ENCODE data around the gene GOPC. TPM values are rescaled to one million over a fixed set of nuclear protein-coding genes. Genes with fewer than 3 reads are reported as not detected.

Gene GOPC
- total and polyA plus RNA-seq, 2 of the 4 experiments (the other 2 are of a cell fraction): 23.4 to 23.8 TPM

- TF ChIP-seq POLR2A (IDR thresholded peaks at IDR 0.05; ENCODE audit: low read depth, low read length) (no peak), MAFK (IDR thresholded peaks at IDR 0.05; ENCODE audit: low read depth, low read length) (no peak), RFX5 (IDR thresholded peaks at IDR 0.05; ENCODE audit: low read depth, low read length) (no peak), CEBPB (IDR thresholded peaks at IDR 0.05; ENCODE audit: low read depth, low read length) (no peak)
Measured at GRCh38 chr6:117552618-117553017, 49.7 kb downstream of the GOPC start (continued).

DNA sequence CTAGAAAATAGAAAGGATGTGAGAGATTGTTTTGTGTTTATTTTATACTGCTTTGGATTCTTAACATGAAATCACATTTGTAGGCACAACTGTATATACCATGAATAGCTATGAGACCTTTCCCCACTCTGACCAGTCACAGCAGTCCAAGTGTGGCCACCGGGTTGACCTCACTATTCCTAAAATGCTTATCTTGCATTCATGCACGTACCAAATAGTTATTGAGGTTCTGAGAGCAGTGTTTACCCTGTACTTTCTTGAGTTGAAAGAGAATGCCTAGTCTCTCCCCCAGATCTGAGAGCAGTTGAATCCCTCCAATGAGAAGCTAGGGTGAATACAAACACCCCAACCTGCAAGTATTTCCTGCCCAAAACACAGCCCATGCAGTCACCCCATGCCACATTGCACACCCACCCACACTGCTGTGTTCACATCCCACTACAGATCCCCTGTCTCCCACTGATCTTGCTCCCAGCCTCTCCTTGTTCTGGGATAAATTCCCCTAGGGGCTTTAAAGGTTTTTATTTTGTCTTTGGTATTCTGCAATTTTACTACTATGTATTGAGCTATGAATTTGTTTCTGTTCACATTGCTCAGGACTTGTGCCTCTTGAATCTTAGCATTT, 51.6 kb downstream of the GOPC start:
- Histone ChIP-seq H4K8ac (ENCODE audit: low read depth in 2 of 2, low read length in 2 of 2) (no peak overlapping the region), H3K23ac (ENCODE audit: low read depth, low read length) (peak overlapping the region; percentile 35; the same call in 1 of the 2 replicates), H4K91ac (ENCODE audit: insufficient read depth, low read depth, low read length) (no peak overlapping the region), H3K27ac (ENCODE audit: insufficient read depth, low read length) (no peak overlapping the region; the same call in 1 of the 2 replicates), H4K20me1 (ENCODE audit: insufficient read depth, low read length) (peaks cover 4% of the 10 kb centered on the region; the same call in 1 of the 2 replicates), H3K4me2 (ENCODE audit: low read depth, low read length) (no peak overlapping the region), H2BK15ac (ENCODE audit: low read depth, low read length) (peak overlapping the region; percentile 42; the same call in 1 of the 3 replicates), H3K4ac (ENCODE audit: low read depth, low read length) (peak overlapping the region; percentile 8; the same call in 1 of the 2 replicates), H3K14ac (replicated peaks; ENCODE audit: low read depth, low read length) (no peak overlapping the region; the same call in 1 of the 2 replicates), H4K5ac (ENCODE audit: low read depth, low read length) (no peak overlapping the region), H2BK5ac (ENCODE audit: low read depth, low read length, poor library complexity, severe bottlenecking) (peak overlapping the region; percentile 35), H3K4me1 (ENCODE audit: control insufficient read depth, insufficient read depth, low read length) (peaks cover 22% of the 10 kb centered on the region), H2AK9ac (replicated peaks; ENCODE audit: low read depth, low read length, poor library complexity) (no peak overlapping the region), H2BK20ac (ENCODE audit: low read depth, low read length) (peak overlapping the region; percentile 1; the same call in 1 of the 2 replicates), H3K4me3 (ENCODE audit: insufficient read depth, low read depth, low read length) (no peak overlapping the region), H3K36me3 (ENCODE audit: control insufficient read depth, insufficient read depth, low read length) (peaks cover 10% of the 10 kb centered on the region), H3K79me1 (ENCODE audit: low read depth in 1 of 2, low read length in 2 of 2) (peaks cover 0 to 39% of the 10 kb centered on the region in 2 experiments; a peak in 2 of 4 replicates), H3K27me3 (ENCODE audit: control insufficient read depth, insufficient read depth, low read length) (no peaks in the 10 kb centered on the region), H2AK5ac (ENCODE audit: low read depth, low read length) (peak overlapping the region; percentile 15; the same call in 1 of the 2 replicates), H3K18ac (ENCODE audit: low read depth, low read length) (no peak overlapping the region), H3K9ac (ENCODE audit: low read depth, low read length) (no peak overlapping the region), H3K9me3 (ENCODE audit: control insufficient read depth, insufficient read depth, low read length) (no peaks in the 10 kb centered on the region), H3K9me1 (ENCODE audit: insufficient read depth, low read length) (peaks cover 9% of the 10 kb centered on the region), H2BK120ac (ENCODE audit: low read depth, low read length) (peak overlapping the region; percentile 9; the same call in 1 of the 2 replicates), H2AFZ (replicated peaks; ENCODE audit: low read length, poor library complexity) (no peak overlapping the region), H3K56ac (ENCODE audit: extremely low read depth, insufficient read depth, low read length) (no peak overlapping the region)
- dilution Hi-C loops (cut with HindIII; ENCODE audit: low sequenced_read_pairs, unreplicated experiment) (no loop called here), in situ Hi-C loops (cut with MboI; ENCODE audit: low sequenced_read_pairs) (loop anchor here (5.0 kb wide), 1 partner anchor 103 kb away; no protein-coding TSS in a partner anchor), intact Hi-C loops (cut with micrococcal nuclease) (no loop called here)
- no TSS peak for BruUV-seq (replicated peaks)
- WGBS, 2 experiments (ENCODE audit: extremely low coverage in 2 of 2, insufficient read length in 1 of 2): 20% methylated on average over 1 of the region's 2 CpGs; no CpG with 5 or more reads in 1 of the 2 experiments
- ATAC-seq (ENCODE audit: low read depth) (peak; percentile 4; the same call in 1 of the 2 replicates), DNase-seq (no peak)
- TF ChIP-seq MAFK (IDR thresholded peaks at IDR 0.05; ENCODE audit: low read depth, low read length) (peak; percentile 50), CHD1 (IDR thresholded peaks at IDR 0.05; ENCODE audit: low read depth, low read length) (no peak)
- ChIA-PET CTCF (interaction anchor here (1.7 kb wide), 1 partner anchor 101 kb away, joined by 4 read pairs; no protein-coding TSS in a partner anchor), POLR2A (ENCODE audit: unreplicated experiment) (no interaction called here)
